Mucosa of stomach (tissue), 1 donor: Measurements from ENCODE around the gene KCNB1.

Source experiments
- H3K27me3 ChIP-seq: one replicate; pipeline ENCODE4 v1.7.0; 2013; ENCODE audit warnings: mild to moderate bottlenecking, low read length; ENCODE audit not compliant: control insufficient read depth, insufficient read depth
- H3K36me3 ChIP-seq: one replicate; pipeline ENCODE4 v1.7.0; 2013; ENCODE audit warnings: low read length; ENCODE audit not compliant: control insufficient read depth, insufficient read depth
- H3K4me1 ChIP-seq: one replicate; pipeline ENCODE4 v1.7.0; 2013; ENCODE audit warnings: mild to moderate bottlenecking, low read length; ENCODE audit not compliant: control insufficient read depth, insufficient read depth
- H3K4me3 ChIP-seq: one replicate; pipeline ENCODE4 v1.7.0; 2013; ENCODE audit warnings: low read length
- H3K9ac ChIP-seq: one replicate; pipeline ENCODE4 v1.7.0; 2013; ENCODE audit warnings: mild to moderate bottlenecking, low read length, moderate library complexity
- H3K9me3 ChIP-seq: one replicate; pipeline ENCODE4 v1.7.0; 2013; ENCODE audit warnings: mild to moderate bottlenecking, low read length, moderate library complexity; ENCODE audit not compliant: control insufficient read depth
- donor health status: Pancreatic carcinoma.

KCNB1 gene

DNA sequence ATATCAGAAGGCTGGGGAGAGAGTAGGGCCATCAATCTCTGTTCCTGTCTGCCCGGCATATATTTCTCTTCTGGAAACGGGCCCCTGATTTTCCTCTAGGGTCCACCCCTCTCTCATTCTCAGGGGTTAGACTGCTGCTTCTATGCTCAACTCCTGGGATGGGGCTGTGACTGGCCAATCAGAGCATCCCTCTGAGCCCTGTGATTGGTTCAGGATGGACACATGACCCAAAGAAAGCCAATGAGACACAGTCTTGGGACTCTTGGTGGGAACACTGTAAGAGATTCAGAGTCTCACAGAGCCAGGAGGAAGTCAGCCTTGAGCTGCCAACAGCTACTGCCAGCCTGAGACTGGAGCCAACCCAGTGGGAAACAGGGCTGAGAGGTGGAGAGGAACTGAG lies 31.0 kb upstream of the KCNB1 start:
- Histone ChIP-seq H3K27me3 (no peaks in the 10 kb centered on the region), H3K4me1 (no peaks in the 10 kb centered on the region), H3K9ac (no peak overlapping the region), H3K4me3 (no peak overlapping the region), H3K9me3 (no peaks in the 10 kb centered on the region), H3K36me3 (no peaks in the 10 kb centered on the region)

DNA sequence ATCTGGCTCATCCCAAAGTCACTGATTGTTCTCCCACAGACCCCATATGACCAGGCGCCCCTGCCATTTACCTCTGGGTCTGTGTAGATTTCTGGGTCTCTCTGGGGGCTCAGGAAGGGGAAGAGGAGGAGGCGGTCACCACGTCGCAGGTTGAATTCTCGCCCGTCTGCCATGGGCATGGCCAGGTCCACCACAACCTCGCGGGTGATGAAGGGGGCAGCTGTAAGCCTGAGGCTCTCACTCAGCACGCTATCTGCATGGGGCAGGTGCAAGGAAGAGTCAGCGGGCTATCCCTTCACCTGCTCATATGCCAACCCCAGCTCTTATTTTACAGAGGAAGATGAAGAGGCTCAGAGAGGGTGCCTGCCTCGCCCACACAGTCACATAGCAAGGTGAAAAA lies 30.5 kb upstream of the KCNB1 start:
- H3K4me3 ChIP-seq, result no peak overlapping the region
- no peaks in the 10 kb centered on the region for H3K27me3 ChIP-seq
- no peak overlapping the region for H3K9ac ChIP-seq
- H3K9me3 ChIP-seq, result no peaks in the 10 kb centered on the region
- H3K4me1 ChIP-seq, result no peaks in the 10 kb centered on the region
- H3K36me3 ChIP-seq, result no peaks in the 10 kb centered on the region

- H3K9ac ChIP-seq, result no peak overlapping the region
- H3K4me1 ChIP-seq, result no peaks in the 10 kb centered on the region
- H3K36me3 ChIP-seq, result no peaks in the 10 kb centered on the region
- no peak overlapping the region for H3K4me3 ChIP-seq
- no peaks in the 10 kb centered on the region for H3K9me3 ChIP-seq
- no peaks in the 10 kb centered on the region for H3K27me3 ChIP-seq
Observed at GRCh38 chr20:49511788-49512525, 29.5 kb upstream of the KCNB1 start.

GRCh38 chr20:49510562-49511122 lies 28.2 kb upstream of the KCNB1 start:
- no peak overlapping the region for H3K9ac ChIP-seq
- no peaks in the 10 kb centered on the region for H3K9me3 ChIP-seq
- no peak overlapping the region for H3K4me3 ChIP-seq
- H3K27me3 ChIP-seq, result no peaks in the 10 kb centered on the region
- no peaks in the 10 kb centered on the region for H3K4me1 ChIP-seq
- H3K36me3 ChIP-seq, result no peaks in the 10 kb centered on the region

- no peaks in the 10 kb centered on the region for H3K36me3 ChIP-seq
- no peaks in the 10 kb centered on the region for H3K4me1 ChIP-seq
- H3K9ac ChIP-seq, result no peak overlapping the region
Observed at GRCh38 chr20:49508435-49509199, 26.1 kb upstream of the KCNB1 start.

GRCh38 chr20:49507741-49508434 lies 25.4 kb upstream of the KCNB1 start:
- no peaks in the 10 kb centered on the region for H3K9me3 ChIP-seq
- H3K4me1 ChIP-seq, result no peaks in the 10 kb centered on the region
- H3K36me3 ChIP-seq, result no peaks in the 10 kb centered on the region
- no peak overlapping the region for H3K4me3 ChIP-seq
- no peak overlapping the region for H3K9ac ChIP-seq
- no peaks in the 10 kb centered on the region for H3K27me3 ChIP-seq

More at GRCh38 chr20:49508435-49509199, 26.1 kb upstream of the KCNB1 start:
- Histone ChIP-seq H3K9me3 (no peaks in the 10 kb centered on the region), H3K27me3 (no peaks in the 10 kb centered on the region), H3K4me3 (no peak overlapping the region)

DNA sequence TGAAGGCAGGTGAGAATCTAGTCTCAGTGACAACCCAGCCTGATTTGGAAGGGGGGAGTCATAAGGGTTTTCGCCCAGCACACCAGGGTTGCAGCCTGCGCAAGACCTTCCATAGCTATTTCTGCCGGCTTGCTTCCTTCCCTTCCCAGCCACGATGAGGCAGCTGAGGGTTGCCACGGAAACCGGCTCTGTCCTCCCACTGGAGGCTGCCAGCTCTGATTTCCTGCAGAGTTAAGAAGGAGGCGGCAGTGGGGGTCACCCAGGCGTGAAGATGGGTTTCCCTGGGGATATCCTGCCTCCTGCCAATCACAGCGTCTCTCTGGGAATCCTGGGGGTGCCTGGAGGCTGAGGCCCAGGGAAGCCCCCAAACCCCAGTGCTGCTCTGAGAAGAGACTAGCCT lies 23.1 kb upstream of the KCNB1 start:
- H3K27me3 ChIP-seq, result no peaks in the 10 kb centered on the region
- H3K9ac ChIP-seq, result no peak overlapping the region
- no peaks in the 10 kb centered on the region for H3K4me1 ChIP-seq
- no peak overlapping the region for H3K4me3 ChIP-seq
- H3K9me3 ChIP-seq, result no peaks in the 10 kb centered on the region
- H3K36me3 ChIP-seq, result no peaks in the 10 kb centered on the region

- H3K27me3 ChIP-seq, result no peaks in the 10 kb centered on the region
- H3K4me1 ChIP-seq, result no peaks in the 10 kb centered on the region
- H3K36me3 ChIP-seq, result no peaks in the 10 kb centered on the region
- no peak overlapping the region for H3K9ac ChIP-seq
- H3K4me3 ChIP-seq, result no peak overlapping the region
- no peaks in the 10 kb centered on the region for H3K9me3 ChIP-seq
Observed at GRCh38 chr20:49503176-49503575, 20.7 kb upstream of the KCNB1 start.

DNA sequence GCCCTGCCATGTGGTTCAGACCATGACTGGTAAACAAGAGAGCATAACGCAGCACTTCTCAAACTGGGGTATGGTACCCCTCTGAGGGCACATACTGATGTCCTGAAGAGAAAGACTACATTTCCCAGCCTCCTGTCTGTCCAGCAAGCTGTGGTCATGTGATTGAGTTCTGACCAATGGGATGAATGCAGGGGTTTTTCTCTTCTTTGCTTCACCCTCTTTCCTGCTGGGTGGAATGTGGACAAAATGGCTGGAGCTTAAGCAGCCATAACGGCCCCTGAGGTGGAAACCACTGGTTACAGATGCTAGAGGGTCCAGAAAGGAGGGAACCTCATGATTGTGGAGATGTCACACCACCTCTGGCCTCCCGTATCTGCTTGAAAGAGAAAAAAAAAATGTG lies 19.4 kb upstream of the KCNB1 start:
- no peak overlapping the region for H3K9ac ChIP-seq
- H3K36me3 ChIP-seq, result no peaks in the 10 kb centered on the region
- no peaks in the 10 kb centered on the region for H3K4me1 ChIP-seq
- H3K4me3 ChIP-seq, result no peak overlapping the region
- no peaks in the 10 kb centered on the region for H3K27me3 ChIP-seq
- H3K9me3 ChIP-seq, result no peaks in the 10 kb centered on the region

DNA sequence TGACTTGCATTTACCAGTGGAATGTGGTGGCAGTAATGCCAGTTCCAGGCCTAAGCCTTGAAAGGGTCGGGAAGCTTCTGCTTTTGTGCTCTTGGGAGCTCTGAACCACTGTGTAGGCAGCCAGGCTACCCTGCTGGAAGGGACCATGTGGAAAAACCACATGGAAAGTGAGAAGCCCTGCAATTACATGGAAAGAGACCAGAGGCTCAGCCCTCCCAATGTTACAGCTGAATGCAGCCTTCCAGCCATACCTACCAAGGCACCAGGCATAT lies 14.9 kb upstream of the KCNB1 start:
- no peaks in the 10 kb centered on the region for H3K27me3 ChIP-seq
- H3K4me3 ChIP-seq, result no peak overlapping the region
- no peak overlapping the region for H3K9ac ChIP-seq
- no peaks in the 10 kb centered on the region for H3K9me3 ChIP-seq
- H3K36me3 ChIP-seq, result no peaks in the 10 kb centered on the region
- no peaks in the 10 kb centered on the region for H3K4me1 ChIP-seq

DNA sequence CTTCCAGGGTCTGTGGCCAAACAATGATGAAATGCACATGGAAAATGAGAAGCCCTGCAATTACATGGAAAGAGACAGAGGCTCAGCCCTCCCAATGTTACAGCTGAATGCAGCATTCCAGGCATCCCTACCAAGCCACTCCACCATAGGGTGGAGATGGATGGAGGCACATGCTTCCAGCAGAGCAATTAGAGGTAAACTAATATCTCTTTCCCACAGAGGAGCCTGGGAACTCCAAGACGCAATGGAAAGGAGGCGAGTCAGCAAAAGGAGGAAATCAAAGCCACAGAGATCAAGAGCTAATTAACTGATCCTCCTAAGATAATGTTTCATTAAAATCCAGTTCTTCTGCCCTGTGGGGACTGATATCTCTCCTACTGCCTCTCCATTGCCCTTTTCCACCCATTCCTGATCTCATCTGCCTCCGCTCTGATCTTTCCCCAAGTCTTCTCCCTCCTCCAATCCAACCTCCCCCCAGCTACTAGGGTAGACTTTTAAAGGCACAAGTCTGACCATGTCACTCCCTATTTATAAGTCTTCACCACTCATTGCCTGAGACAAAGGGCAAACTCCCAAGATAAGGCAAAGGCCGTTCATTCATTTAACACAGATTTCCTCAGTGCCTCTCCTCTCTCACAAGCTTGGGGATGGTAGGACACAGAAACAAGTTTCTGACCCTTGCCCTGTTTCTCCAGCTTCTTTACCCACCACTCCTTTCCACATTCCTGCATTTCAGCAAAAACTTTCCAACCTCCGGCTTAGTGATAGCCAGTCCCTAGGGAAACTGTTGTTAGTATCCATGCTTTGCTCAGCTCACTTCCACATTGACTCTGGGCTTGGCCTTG lies 14.3 kb upstream of the KCNB1 start:
- H3K4me1 ChIP-seq, result no peaks in the 10 kb centered on the region
- no peak overlapping the region for H3K4me3 ChIP-seq
- H3K9ac ChIP-seq, result no peak overlapping the region
- no peaks in the 10 kb centered on the region for H3K9me3 ChIP-seq
- no peaks in the 10 kb centered on the region for H3K27me3 ChIP-seq
- no peaks in the 10 kb centered on the region for H3K36me3 ChIP-seq
